DOHH2 (cell line): Measurements from ENCODE around the gene U2AF1.
"Not testable (repeated sequence)": the region's sequence is repeated elsewhere in the genome, so short reads cannot be mapped to it uniquely, and the experiment has no call there.

ENCODE experiments used
- EZH2phosphoT487 ChIP-seq: fragments of 200-600 bp; sonication (generic); IDR thresholded peaks from 2 replicates; pipeline ENCODE4 v1.6.1; 2017; ENCODE audit warnings: borderline replicate concordance, mild to moderate bottlenecking, antibody characterized with exemption, low read length, moderate library complexity, mixed read lengths
- TF ChIP-seq, protein P1 (sequence below): fragments of 200-600 bp; sonication (generic); IDR thresholded peaks from one replicate; pipeline ENCODE4 v1.5.1; 2014; ENCODE audit warnings: antibody characterized with exemption, mild to moderate bottlenecking, low read depth, low read length; ENCODE audit not compliant: poor library complexity, severe bottlenecking

DNA sequence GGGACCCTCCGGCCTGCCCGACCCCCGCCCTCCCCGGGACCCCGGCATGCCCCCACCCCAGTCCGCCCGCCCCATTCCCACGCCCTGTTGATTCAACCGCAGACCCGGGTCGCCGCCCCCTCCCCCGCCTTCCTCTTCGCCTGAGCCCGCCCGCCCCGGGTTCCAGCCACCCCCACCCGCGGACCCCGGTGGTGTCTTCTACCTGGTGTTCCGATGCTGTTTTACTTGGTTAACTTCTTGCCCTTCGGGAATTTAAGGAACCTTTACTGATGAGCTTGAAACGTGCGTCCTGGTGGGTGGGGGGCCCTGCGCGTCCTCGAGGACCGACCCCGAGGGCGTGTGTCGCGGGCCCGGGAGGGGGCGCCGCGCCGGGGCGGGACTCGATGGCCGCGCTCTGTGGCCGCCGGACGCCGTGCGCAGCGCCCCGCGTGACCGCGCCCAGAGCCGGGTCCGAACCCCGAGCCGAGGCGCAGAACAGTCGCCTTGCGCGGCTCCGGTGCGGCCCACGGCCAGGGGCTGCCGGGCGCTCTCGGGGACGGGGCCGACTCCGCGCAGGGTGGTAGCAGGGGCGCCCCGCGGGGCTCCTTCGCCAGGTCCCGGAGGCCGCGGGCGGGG is 31.2 kb downstream of the U2AF1 start:
- TF ChIP-seq, protein P1, sequence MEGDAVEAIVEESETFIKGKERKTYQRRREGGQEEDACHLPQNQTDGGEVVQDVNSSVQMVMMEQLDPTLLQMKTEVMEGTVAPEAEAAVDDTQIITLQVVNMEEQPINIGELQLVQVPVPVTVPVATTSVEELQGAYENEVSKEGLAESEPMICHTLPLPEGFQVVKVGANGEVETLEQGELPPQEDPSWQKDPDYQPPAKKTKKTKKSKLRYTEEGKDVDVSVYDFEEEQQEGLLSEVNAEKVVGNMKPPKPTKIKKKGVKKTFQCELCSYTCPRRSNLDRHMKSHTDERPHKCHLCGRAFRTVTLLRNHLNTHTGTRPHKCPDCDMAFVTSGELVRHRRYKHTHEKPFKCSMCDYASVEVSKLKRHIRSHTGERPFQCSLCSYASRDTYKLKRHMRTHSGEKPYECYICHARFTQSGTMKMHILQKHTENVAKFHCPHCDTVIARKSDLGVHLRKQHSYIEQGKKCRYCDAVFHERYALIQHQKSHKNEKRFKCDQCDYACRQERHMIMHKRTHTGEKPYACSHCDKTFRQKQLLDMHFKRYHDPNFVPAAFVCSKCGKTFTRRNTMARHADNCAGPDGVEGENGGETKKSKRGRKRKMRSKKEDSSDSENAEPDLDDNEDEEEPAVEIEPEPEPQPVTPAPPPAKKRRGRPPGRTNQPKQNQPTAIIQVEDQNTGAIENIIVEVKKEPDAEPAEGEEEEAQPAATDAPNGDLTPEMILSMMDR, result not testable (repeated sequence)
- not testable (repeated sequence) for TF ChIP-seq EZH2phosphoT487
